GM13976 (cell line): ENCODE measurements around the gene TRH.

ENCODE experiments used
- DNase-seq: peaks from one replicate; pipeline ENCODE4 v3.0.0; 2012; ENCODE audit warnings: low spot score
- CTCF ChIP-seq: IDR thresholded peaks from 2 replicates; pipeline ENCODE4 v1.5.1; 2012; ENCODE audit warnings: borderline replicate concordance, mild to moderate bottlenecking; ENCODE audit not compliant: insufficient read depth; ENCODE audit errors: extremely low read depth, missing control alignments, control extremely low read depth
- in situ Hi-C: fragments of 300-500 bp; cut with MboI; formaldehyde crosslinking; loops from one replicate; pipeline ENCODE4 v1.12.0; 2022; ENCODE audit warnings: low sequenced_read_pairs, mixed read lengths, inconsistent platforms; ENCODE audit not compliant: unreplicated experiment

The TRH gene

GRCh38 chr3:129947538-129948240 lies 26.8 kb upstream of the TRH start:
- DNase-seq, result no peak
- in situ Hi-C loops, result no loop called here
- no peak for TF ChIP-seq CTCF

DNA sequence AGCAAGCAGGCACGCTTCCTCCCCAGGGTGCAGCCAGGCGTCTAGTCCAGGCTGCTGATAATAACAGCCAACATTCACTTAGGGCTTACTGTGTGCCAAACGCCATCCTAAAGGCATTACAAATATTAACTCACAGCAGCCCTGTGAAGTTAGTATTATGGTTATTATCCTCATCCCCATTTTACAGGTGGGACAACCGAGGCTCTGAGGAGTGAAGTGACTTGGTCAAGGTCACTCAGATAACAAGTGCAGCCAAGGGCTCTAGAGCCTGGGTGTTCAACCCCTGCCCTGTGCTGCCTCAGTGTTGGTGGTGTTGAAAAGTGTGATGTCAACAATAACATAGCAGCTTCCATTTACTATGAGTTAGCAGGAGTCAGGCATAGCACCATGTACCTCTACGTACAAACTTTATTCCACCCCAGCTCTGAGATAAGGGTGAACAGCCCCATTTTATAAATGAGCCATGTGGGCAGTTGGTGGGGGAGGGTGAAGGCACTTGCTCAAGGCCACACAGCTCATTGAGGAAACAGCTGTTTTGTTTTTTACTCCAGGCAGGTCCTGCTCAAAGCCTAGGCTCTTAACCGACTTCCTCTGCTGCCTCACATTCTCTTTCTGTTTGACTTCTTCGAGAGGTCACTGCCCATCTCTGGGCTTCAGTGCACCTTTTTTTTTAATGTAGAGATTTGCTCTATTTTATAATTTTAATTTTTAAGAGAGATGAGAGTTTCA lies 24.0 kb upstream of the TRH start:
- TF ChIP-seq CTCF, result no peak
- DNase-seq, result no peak
- in situ Hi-C loops, result no loop called here

DNA sequence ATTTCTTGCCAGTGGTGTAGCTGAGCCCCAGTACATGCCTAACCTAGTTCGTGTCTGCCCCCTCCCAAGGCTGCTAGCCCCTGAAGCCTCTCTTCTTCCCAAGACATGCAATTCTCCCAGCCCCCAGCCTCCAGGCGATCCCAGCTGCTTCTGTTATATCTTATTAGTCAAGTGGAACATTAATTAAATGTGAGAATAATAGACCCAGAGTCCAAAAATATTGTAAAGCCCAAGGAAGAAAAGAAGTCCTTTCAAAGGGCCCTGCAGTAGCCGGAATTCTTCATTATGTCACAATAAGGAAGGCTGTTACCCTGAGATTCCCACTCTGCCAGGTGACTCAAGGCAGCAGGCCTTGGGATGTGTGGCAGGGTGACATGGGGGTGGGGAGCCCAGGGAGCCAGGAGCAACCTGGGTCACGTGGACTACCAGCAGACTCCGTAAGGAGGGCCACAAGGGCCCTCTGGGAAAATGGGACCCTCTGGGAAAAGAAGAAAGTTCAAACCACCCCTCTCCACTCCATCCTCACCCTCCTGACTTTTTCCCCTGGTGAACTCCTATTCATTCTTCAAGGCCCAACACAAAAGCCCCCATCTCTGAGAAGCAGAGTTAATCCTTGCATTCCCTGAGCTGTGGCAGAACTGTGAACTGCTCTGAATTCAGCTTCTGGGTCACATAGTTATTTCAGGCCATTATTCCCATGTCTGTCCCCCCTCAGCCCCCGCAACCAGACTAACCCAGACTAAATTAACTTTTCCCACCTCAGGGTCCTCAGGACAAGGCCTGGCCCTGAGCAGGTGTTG lies 21.8 kb upstream of the TRH start:
- in situ Hi-C loops, result no loop called here
- TF ChIP-seq CTCF, result no peak
- DNase-seq, result no peak

DNA sequence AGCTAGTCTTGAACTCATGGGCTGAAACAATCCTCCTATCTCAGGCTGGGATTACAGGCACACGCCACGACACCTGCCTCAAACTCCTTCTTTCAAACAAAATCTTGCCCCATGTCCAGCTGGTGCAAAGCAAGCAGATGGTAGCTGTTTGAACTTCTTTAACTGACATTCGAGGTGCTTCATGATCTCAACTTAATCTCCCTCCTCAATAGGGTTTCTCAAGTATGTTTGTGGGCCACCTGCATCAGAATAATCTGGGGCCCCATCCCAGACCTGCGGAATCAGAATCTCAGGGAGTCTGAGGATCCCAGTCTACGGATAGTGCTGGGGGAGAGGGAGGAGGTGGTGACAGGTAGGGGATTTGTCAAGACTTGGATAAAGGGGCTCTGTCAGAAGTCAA lies 20.9 kb upstream of the TRH start:
- no peak for TF ChIP-seq CTCF
- no peak for DNase-seq
- in situ Hi-C loops, result no loop called here

- no peak for DNase-seq
Measured at GRCh38 chr3:129954514-129954913, 20.0 kb upstream of the TRH start.

More at GRCh38 chr3:129954514-129954913, 20.0 kb upstream of the TRH start:
- TF ChIP-seq CTCF, result no peak
- in situ Hi-C loops, result no loop called here
